RWPE1 (cell line): ENCODE results near the gene RIMBP2.

Experiments
- CTCF ChIA-PET: fragments of 350-600 bp; sonication (Branson Sonifier 250); formaldehyde crosslinking; extraction: SDS; loops from one replicate; lab custom pipeline; 2021; lab: Yijun Ruan, JAX
- POLR2A ChIA-PET: fragments of 400-600 bp; formaldehyde crosslinking; extraction: SDS; loops from one replicate; lab custom pipeline; 2020; ENCODE audit warnings: antibody characterized with exemption; ENCODE audit not compliant: low non-redundant PET; lab: Yijun Ruan, JAX
- DNase-seq: peaks from one replicate; pipeline ENCODE4 v3.0.0; 2012; ENCODE audit warnings: low spot score
- H3K27ac ChIP-seq: fragments of 450-650 bp; 2 replicates; pipeline ENCODE4 v1.5.1; 2017
- TF ChIP-seq, protein P1 (sequence below): fragments of 450-650 bp; conservative IDR thresholded peaks from 2 replicates; pipeline ENCODE4 v1.5.1; 2017; ENCODE audit warnings: low read depth, mild to moderate bottlenecking

The RIMBP2 gene

DNA sequence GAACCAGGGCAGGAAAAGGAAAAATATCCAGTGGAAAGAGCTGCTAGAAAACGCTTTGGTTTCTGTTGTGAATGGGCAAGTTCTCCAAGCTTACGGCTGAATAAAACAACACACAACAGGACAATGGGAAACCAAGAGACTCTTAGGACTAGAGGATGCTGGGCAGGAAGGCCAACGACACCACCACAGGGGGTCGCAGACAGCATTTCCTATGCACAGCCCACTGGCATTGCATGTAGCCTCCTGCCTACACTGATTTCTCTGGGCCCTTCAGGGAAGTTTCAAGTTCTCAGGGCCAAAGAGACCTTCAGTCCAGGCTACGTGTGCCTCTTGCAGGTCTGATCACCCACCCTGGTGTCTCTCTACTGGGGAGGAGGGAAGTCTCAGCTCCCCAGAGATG, 108.0 kb downstream of the RIMBP2 start:
- H3K27ac ChIP-seq: no peak overlapping the region
- TF ChIP-seq, protein P1, sequence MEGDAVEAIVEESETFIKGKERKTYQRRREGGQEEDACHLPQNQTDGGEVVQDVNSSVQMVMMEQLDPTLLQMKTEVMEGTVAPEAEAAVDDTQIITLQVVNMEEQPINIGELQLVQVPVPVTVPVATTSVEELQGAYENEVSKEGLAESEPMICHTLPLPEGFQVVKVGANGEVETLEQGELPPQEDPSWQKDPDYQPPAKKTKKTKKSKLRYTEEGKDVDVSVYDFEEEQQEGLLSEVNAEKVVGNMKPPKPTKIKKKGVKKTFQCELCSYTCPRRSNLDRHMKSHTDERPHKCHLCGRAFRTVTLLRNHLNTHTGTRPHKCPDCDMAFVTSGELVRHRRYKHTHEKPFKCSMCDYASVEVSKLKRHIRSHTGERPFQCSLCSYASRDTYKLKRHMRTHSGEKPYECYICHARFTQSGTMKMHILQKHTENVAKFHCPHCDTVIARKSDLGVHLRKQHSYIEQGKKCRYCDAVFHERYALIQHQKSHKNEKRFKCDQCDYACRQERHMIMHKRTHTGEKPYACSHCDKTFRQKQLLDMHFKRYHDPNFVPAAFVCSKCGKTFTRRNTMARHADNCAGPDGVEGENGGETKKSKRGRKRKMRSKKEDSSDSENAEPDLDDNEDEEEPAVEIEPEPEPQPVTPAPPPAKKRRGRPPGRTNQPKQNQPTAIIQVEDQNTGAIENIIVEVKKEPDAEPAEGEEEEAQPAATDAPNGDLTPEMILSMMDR: no peak
- no peak for DNase-seq
- CTCF ChIA-PET: no interaction called here
- POLR2A ChIA-PET: no interaction called here

DNA sequence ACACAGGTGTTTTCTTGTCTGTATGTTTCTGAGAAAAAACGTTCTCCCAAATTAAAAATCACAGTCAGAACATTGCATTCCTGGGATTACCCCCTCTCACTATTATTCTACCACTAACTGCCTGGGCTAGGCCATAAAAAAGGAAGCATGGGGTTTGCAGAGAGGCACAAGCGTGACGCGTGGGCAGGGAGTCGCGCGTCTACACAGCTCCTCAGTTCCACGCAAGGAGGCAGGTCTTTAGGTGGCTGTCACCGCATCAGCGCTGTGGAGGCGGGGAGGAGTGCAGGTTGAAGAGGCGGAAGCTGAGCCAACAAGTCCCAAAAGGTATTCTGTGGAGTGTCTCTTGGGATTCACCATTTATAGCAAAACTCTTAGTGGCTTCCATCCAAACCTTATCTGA, 109.9 kb downstream of the RIMBP2 start:
- TF ChIP-seq, protein P1: no peak
- H3K27ac ChIP-seq: no peak overlapping the region
- no peak for DNase-seq
- ChIA-PET POLR2A (no interaction called here), CTCF (no interaction called here)

DNA sequence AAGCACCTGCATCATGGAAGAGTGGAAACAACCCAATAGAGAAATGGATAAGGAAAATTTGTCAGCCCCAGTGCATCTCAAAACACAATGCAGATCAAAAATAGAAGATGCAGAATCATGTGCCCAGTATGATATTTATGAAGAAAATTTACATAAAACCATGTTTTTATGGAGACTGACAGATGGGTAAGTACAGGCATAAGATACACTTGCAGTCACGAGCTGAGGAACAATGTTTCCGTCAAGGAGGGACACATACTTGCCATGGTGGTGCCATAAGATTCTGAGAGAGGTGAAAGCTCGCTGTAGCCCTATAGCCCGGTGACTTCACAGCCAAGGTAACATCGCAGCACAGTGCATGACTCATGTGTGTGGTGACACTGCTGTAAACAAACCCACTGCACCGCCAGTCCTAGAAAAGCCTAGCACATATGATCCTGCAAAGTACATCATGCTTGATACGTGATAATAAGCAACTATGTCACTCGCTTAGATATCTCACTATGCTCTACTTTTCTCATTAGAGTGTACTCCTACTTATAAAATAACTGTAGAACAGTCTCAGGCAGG, 112.6 kb downstream of the RIMBP2 start:
- POLR2A ChIA-PET: no interaction called here
- no peak for DNase-seq
- CTCF ChIA-PET: no interaction called here
- no peak overlapping the region for H3K27ac ChIP-seq
- TF ChIP-seq, protein P1: no peak

DNA sequence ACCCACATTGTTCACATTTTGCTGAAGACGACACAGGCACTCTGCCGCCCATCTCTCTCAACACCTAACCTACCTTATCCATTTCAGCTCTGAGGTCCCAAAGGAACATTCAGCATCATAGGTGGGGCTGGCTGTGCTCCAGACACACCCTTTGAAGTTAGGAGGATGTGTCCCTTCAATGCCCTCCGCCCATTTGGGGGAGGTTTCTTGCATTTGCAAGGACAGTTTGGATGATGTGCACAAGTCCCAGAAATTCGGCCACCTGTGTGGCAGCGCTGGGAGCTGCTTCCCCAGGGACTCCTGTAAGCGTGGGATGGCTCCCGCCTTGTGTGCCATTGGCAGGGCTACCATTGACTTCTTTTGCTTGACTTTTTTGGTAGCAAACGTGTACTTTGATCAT, 113.8 kb downstream of the RIMBP2 start:
- POLR2A ChIA-PET: no interaction called here
- TF ChIP-seq, protein P1: no peak
- CTCF ChIA-PET: no interaction called here
- DNase-seq: no peak
- H3K27ac ChIP-seq: no peak overlapping the region

DNA sequence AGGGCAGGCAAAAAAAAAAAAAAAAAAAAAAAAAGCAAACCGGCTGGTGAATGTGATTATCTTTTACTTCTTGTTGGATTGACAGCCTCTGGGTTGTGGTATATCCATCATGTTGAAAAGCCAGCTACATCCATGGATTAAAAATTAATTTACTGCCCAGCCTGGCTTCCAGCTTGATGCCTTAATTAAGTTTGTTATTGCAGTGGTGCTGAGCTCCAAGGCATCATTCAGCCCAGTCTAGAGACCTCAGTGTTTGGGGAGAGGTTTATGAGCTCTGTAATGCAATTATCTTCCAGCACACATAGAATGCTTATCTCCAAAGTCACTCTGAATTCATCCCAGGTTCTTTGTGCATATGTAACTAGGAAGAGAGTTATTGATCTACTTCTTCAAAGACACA, 114.8 kb downstream of the RIMBP2 start:
- CTCF ChIA-PET: no interaction called here
- DNase-seq: no peak
- H3K27ac ChIP-seq: no peak overlapping the region
- TF ChIP-seq, protein P1: no peak
- POLR2A ChIA-PET: no interaction called here

DNA sequence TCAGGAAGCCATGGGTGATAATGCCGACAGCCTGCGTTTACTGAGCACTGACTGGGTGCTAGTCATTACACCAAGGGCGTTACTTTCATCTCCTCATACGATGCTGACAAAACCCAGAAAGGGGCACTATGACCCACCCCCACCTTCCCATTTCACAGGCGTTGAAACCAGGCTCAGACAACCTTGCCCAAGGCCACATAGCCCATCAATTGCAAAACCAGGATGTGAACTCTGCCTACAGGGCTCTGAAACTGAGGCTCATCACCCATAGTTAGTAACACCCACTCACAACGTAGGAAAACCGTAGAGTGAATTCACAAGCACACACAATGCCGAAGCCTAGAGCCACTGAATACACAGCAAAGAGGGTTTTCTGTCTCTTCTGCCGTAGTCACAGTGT, 119.9 kb downstream of the RIMBP2 start:
- TF ChIP-seq, protein P1: no peak
- H3K27ac ChIP-seq: no peak overlapping the region
- no peak for DNase-seq
- POLR2A ChIA-PET: no interaction called here
- CTCF ChIA-PET: no interaction called here

DNA sequence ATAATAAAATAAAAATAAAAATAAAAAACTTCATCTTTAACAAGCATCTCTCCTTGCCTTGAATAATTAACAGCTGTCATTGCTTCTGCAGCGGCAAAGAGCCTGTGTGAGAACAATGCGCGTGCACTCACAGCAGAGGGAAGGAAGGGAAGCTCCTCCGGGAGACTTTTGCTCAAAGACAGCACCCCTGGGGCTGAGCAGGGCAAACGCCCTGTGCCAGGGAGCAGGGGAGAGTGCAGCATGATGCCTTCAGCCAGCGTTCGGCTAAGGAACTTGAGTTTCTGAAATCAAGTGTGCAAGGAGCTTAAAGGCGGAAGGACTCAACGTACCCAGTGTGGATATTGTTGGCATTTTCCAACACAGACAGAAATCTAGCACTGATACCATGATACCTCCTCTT, 120.5 kb downstream of the RIMBP2 start:
- no peak for DNase-seq
- TF ChIP-seq, protein P1: no peak
- H3K27ac ChIP-seq: no peak overlapping the region
- CTCF ChIA-PET: no interaction called here
- POLR2A ChIA-PET: no interaction called here
